GM12878 (cell line): ENCODE results near the gene DUSP16. TPM values are rescaled to one million over a fixed set of nuclear protein-coding genes. Genes with fewer than 3 reads are reported as not detected.

Source experiments
- ATF2 ChIP-seq: IDR thresholded peaks from 2 replicates; pipeline ENCODE4 v1.6.1; 2012; ENCODE audit warnings: low read length, inconsistent platforms
- BHLHE40 ChIP-seq, 2 experiments: fragments of 450-650 bp in 1 of 2; IDR thresholded peaks; 2 replicates each; pipeline ENCODE4 v1.6.1; 2011 to 2017; ENCODE audit warnings: low read depth in 2 of 2, borderline replicate concordance in 1 of 2, improper control_type of control experiment in 1 of 2, low read length in 1 of 2, mild to moderate bottlenecking in 1 of 2
- BMI1 ChIP-seq: fragments of 450-650 bp; IDR thresholded peaks from 2 replicates; pipeline ENCODE4 v1.6.1; 2016; ENCODE audit warnings: mild to moderate bottlenecking, moderate library complexity, borderline replicate concordance
- CBFB ChIP-seq: IDR thresholded peaks from 2 replicates; pipeline ENCODE4 v1.6.1; 2016; ENCODE audit warnings: antibody characterized with exemption, low read depth
- FOXM1 ChIP-seq: IDR thresholded peaks from 2 replicates; pipeline ENCODE4 v1.6.1; 2012; ENCODE audit warnings: low read depth, mild to moderate bottlenecking, inconsistent platforms, low read length, moderate library complexity
- JUND ChIP-seq: IDR thresholded peaks from 2 replicates; pipeline ENCODE4 v1.6.1; 2012; ENCODE audit warnings: low read depth, mild to moderate bottlenecking, low read length, improper control_type of control experiment, moderate library complexity
- LARP7 ChIP-seq: fragments of 450-650 bp; IDR thresholded peaks from 2 replicates; pipeline ENCODE4 v1.6.1; 2017; ENCODE audit warnings: mild to moderate bottlenecking
- MEF2B ChIP-seq: fragments of 450-650 bp; IDR thresholded peaks from 2 replicates; pipeline ENCODE4 v1.6.1; 2018; ENCODE audit warnings: mild to moderate bottlenecking, moderate library complexity; ENCODE audit not compliant: partially characterized antibody, poor library complexity, severe bottlenecking
- MXI1 ChIP-seq: fragments of 150-350 bp; IDR thresholded peaks from 2 replicates; pipeline ENCODE4 v1.6.1; 2011; ENCODE audit warnings: low read depth, mild to moderate bottlenecking, inconsistent platforms, low read length, improper control_type of control experiment
- NBN ChIP-seq: fragments of 450-650 bp; IDR thresholded peaks from 2 replicates; pipeline ENCODE4 v1.6.1; 2016
- NFIC ChIP-seq: IDR thresholded peaks from 2 replicates; pipeline ENCODE4 v1.6.1; 2012; ENCODE audit warnings: low read depth, mild to moderate bottlenecking, inconsistent platforms, low read length, moderate library complexity
- PKNOX1 ChIP-seq: fragments of 450-650 bp; IDR thresholded peaks from 2 replicates; pipeline ENCODE4 v1.6.1; 2016; ENCODE audit warnings: mild to moderate bottlenecking
- POLR2AphosphoS2 ChIP-seq: IDR thresholded peaks from 2 replicates; pipeline ENCODE4 v1.6.1; 2011; ENCODE audit warnings: low read depth, mild to moderate bottlenecking, low read length, improper control_type of control experiment, moderate library complexity
- SMAD1 ChIP-seq: fragments of 450-650 bp; IDR thresholded peaks from 2 replicates; pipeline ENCODE4 v1.6.1; 2018; ENCODE audit warnings: mild to moderate bottlenecking, low read depth; ENCODE audit not compliant: partially characterized antibody
- SPI1 ChIP-seq: IDR thresholded peaks from 2 replicates; pipeline ENCODE4 v1.6.1; 2011; ENCODE audit warnings: low read depth, mild to moderate bottlenecking, low read length, moderate library complexity, borderline replicate concordance; ENCODE audit not compliant: insufficient read depth
- TCF3 ChIP-seq: IDR thresholded peaks from 2 replicates; pipeline ENCODE4 v1.6.1; 2012; ENCODE audit warnings: low read depth, mild to moderate bottlenecking, low read length, borderline replicate concordance; ENCODE audit not compliant: insufficient read depth
- USF1 ChIP-seq: IDR thresholded peaks from 2 replicates; pipeline ENCODE4 v1.6.1; 2011; ENCODE audit warnings: borderline replicate concordance, low read depth, mild to moderate bottlenecking, moderate library complexity, mixed read lengths, low read length; ENCODE audit not compliant: insufficient read depth; ENCODE audit errors: extremely low read length
- ZNF592 ChIP-seq: fragments of 450-650 bp; IDR thresholded peaks from 2 replicates; pipeline ENCODE4 v1.6.1; 2017; ENCODE audit warnings: mild to moderate bottlenecking, moderate library complexity
- polyA plus RNA-seq, 11 experiments: library from polyadenylated mRNA; depleted of rRNA in 4 of 11; unstranded in 6 of 11; stranded (reverse) in 5 of 11; fragments of >200 nt; fragmentation: Nextera tagmentation in 4 of 11; fragmentation: Illumina TruSeq in 1 of 11; extraction: Ambion mirVana in 4 of 11; extraction: Trizol in 1 of 11; gene quantifications; 1 replicate in 1 of 11; 2 replicates in 10 of 11; pipeline versions ENCODE4 v1.2.1 to v1.2.3, GENCODE V29; 2011 to 2016; ENCODE audit warnings: inconsistent platforms in 2 of 11, missing spikeins in 2 of 11, low read depth in 1 of 11
- total RNA-seq, 4 experiments: library from RNA; depleted of rRNA in 3 of 4; stranded (reverse); fragments of >200 nt in 3 of 4; fragmentation: Illumina TruSeq in 1 of 4; extraction: Trizol in 1 of 4; gene quantifications; 2 replicates each; pipeline versions ENCODE4 v1.2.1 to v1.2.3, GENCODE V29; 2013 to 2021
- TF ChIP-seq, protein P1 (sequence below): IDR thresholded peaks from 2 replicates; pipeline ENCODE4 v1.6.1; 2012; ENCODE audit warnings: low read depth, low read length, improper control_type of control experiment

The DUSP16 gene
- total and polyA plus RNA-seq, 10 of the 15 experiments (the other 5 are each of a cell fraction or from before 2014, with no cell fraction given), result 3.9 to 75.3 (median 26.8) TPM

DNA sequence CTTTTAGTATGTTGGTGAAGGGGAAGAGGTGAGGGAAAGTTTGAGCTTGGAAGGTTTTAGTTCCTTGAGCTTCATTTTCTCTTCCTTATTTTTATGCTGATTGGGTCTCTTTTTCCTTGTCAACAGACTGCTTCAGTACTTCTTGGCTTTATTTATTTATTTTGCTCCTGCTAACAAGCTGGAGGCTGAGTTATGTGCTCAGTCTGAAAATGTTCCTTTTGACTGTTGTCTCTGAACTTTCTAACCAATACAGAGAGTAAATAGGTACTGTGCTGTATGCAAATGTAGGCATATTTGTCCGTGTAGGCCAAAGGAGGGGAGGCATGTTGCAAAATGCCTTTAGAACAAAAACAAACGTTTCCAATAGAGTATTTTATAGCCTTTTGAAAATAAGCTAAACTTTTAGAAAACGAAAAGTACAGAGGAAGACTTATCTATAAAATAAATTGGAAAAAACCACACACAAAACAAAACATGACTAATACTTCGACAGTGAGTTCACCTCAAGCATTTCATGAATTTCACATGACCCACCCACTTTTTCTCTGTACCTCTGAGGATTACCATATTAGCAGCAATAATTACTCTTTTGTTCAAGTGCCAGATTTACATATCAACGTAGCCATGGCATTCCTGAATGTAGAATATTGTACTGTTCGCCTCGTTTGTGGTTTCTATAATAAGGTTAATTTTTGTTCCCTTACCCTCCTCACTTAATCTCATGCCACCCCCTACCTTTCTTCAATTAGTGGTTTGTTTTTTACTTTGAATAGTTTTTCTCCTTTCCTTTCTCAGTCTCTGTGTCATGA lies 44.3 kb upstream of the DUSP16 start (continued):
- TF ChIP-seq ATF2 (peak; percentile 94), LARP7 (no peak), JUND (0 out of 2 replicates have a peak, but pooled peaks have one; percentile 41), SPI1 (peak; percentile 59; the same call in 1 of the 2 replicates), FOXM1 (peak; percentile 67; the same call in 1 of the 2 replicates), NBN (peak; percentile 54; the same call in 1 of the 2 replicates), MXI1 (peak; percentile 32; the same call in 1 of the 2 replicates), CBFB (peak; percentile 54; the same call in 1 of the 2 replicates), NFIC (peak; percentile 86), ZNF592 (peak; percentile 59; the same call in 1 of the 2 replicates), BHLHE40 (IDR thresholded peaks at IDR 0.05; ENCODE audit: borderline replicate concordance in 1 of 2, low read depth in 2 of 2, low read length in 1 of 2) (no peak), BMI1 (peak; percentile 11; the same call in 1 of the 2 replicates), POLR2AphosphoS2 (no peak), SMAD1 (no peak), PKNOX1 (peak; percentile 31; the same call in 1 of the 2 replicates), USF1 (no peak), TCF3 (no peak), MEF2B (peak; percentile 76)
- TF ChIP-seq, protein P1, sequence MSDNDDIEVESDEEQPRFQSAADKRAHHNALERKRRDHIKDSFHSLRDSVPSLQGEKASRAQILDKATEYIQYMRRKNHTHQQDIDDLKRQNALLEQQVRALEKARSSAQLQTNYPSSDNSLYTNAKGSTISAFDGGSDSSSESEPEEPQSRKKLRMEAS, result no peak
